ENCODE measurements around the gene ARRDC4. TPM values are rescaled to one million over a fixed set of nuclear protein-coding genes. Genes with fewer than 3 reads are reported as not detected.
A peak's percentile ranks its signal among the peaks of the same experiment; 100 is the strongest.

The ARRDC4 gene, protein sequence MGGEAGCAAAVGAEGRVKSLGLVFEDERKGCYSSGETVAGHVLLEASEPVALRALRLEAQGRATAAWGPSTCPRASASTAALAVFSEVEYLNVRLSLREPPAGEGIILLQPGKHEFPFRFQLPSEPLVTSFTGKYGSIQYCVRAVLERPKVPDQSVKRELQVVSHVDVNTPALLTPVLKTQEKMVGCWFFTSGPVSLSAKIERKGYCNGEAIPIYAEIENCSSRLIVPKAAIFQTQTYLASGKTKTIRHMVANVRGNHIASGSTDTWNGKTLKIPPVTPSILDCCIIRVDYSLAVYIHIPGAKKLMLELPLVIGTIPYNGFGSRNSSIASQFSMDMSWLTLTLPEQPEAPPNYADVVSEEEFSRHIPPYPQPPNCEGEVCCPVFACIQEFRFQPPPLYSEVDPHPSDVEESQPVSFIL
- total RNA-seq = 25.4 TPM

DNA sequence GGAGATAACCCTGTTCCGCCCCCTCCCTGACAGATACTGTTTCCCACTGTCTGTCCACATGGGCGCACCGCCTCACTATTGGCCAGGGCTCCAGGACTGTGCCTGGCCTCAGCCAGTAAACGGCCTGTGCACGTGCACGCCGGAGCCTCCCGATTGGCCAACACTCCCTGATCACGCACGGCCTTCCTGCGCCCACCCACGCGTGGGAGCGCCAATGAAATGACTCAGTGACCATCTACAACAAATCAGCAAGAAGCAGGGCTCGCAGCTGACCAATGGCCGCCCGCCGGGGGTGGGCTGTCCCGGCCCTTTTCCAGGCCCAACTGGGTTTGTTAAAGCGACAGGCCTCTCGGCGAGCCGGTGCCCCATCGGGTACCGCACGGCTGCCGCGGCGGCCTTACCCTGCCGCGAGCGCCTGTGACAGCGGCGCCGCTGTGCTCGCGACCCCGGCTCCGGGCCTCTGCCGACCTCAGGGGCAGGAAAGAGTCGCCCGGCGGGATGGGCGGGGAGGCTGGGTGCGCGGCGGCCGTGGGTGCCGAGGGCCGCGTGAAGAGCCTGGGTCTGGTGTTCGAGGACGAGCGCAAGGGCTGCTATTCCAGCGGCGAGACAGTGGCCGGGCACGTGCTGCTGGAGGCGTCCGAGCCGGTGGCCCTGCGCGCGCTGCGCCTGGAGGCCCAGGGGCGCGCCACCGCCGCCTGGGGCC is at the start of gene ARRDC4:
Gene ARRDC4, plus strand, starts transcription at position 340 of the 703 bp plus-strand sequence. Its CDS starts 159 bp downstream, at position 499.
- DNase-seq = peak; percentile 100

DNA sequence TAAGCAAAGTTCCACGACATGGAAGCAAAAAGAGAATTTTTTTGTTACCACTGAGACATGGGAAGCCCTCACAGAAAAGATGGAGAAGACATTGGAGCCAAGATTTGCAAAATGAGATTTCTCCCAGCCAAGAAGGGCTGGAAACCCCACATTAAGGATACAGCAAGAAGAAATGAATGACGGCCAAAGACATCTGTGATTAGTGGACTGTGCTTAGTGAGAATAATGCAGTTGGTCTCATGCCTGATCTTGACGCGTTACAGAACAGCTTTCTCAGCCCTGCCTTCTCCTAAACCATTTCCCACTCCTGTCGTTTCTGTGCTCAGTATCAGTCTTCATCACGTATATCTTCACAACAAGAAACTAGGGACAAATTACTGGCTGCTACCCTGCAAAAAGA is 45.8 kb upstream of the ARRDC4 start:
- no peak for DNase-seq

DNA sequence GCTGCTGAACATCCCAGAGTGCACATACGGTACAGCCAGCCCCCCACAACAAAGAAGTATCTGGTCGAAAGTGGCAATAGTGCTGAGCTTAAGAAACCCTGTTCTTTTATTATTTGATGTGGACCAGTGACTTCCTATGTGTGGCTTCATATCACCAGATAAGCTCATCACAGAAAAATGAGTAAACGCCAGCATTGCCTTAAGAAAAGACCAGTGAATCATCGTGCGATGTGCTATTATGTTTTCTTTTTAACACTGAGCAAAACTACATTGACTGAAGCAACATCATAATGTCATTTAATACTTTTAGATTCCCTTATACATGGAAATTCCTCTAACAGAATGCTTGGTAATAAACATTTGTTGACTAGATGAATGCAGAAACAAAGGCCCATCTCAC is 45.2 kb upstream of the ARRDC4 start:
- no peak for DNase-seq

DNA sequence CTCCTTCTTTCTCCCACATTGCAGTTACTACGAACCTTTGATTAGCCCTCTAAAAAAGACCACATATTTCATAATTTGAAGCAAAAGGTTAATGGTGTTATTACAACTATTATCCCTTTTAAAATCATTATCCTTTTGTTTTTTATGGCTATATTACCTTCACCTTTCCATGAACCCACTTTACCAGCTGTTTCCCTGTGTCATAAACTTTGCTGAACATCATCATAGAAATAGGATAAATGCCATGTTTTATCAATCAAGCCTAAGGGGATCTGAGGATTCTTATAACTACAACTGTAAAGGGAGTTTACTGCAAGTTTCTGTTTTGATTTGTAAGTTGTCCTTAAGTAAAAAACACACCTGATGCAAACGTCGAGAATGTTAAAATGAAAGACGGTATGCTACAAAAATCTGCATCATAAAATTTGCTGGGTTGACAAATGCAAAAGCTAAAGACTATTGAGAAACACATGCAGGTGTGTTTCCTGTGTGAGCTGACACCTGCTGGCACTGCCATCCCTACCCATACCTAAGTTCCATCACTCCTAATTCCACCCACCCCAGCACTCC is 39.1 kb upstream of the ARRDC4 start:
- no peak for DNase-seq

DNA sequence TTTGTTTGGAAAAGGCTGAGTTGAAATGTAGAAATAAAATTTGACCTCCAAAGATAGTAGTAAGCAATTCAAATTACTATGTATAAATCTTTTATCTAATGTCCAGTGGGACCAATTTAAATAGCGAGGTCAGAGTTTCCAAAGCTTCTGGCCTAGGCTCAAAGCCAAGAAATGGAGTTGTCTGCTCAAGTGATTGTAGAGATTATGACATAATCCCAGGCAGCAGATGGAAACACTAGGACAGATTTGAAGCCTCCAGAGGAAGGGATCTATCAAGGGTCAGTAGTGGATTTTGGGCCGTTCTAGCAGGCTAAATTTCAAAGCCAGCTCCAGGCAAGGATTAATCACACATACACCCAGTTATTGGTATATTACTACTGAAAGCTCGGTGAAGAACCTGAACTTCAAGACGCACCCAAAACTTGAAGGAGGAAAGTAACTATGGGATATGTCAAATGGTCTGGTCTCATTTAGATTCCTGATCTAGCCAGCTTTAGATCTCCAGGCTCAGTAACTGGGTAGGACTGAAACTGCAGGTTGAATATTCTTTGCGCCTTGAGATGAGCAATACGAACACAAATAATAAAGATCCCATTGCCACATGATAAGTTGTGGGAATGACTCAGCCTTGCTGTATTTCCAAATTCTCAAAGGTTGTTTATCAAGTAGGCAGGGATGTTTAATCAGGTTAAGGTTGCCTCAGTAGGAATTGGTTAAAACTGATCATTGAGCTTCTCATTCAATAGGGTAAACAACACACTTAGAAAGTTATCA is 30.9 kb upstream of the ARRDC4 start:
- DNase-seq = peak; percentile 16

DNA sequence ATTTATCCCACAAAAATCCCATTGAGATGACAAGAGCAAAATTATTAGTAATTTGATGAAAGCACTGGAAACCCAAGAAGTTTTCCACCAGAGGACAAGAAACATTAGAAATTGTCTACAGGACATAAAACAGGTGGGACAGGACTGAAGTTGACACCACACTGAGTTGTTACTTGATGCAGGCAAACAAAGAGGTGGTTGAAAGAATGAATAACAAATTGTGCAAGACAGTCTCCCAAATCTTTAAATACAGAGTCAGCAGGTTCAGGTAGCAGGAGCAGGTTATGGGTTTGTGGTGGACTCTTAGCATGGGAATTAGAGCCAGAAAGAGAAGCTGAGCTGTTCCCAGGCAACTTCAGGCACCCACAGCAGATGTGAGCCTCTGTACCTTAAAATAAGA is 30.3 kb upstream of the ARRDC4 start:
- DNase-seq = no peak

DNA sequence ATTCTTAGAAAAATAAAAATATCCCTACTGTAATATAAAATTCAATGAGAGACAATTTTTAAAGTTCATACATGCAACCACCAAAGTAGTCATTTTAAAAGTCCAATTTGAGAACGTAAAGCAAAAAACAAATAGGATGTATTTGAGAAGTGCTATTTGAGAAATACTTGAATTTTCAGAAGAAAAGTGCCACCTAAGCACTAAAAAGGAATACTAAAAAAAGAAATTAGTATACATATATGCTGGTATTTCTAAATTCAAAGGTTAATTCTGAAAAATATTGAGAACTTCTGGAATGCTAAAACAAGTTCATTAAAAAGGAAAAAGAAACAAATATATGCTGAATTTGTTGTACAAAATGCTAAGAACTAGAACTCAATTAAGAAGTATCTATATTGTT is 29.2 kb upstream of the ARRDC4 start:
- no peak for DNase-seq

DNA sequence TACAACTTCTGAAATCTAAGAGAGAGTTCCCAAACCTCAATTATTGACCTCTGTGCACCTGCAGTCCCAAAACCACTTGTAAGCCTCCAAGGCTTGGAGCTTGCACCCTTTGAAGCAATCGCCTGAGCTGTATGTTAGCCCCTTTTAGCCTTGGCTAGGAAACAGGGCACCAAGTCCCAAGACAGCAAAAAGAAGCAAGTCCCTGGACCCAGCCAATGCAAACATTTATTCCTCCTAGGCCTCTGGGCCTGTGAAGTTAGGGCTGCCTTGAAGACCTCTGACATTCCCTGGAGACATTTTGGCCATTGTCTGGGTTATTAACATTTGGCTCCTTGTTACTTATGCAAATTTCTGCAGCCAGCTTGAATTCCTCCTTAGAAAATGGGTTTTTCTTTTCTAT is 26.9 kb upstream of the ARRDC4 start:
- no peak for DNase-seq

DNA sequence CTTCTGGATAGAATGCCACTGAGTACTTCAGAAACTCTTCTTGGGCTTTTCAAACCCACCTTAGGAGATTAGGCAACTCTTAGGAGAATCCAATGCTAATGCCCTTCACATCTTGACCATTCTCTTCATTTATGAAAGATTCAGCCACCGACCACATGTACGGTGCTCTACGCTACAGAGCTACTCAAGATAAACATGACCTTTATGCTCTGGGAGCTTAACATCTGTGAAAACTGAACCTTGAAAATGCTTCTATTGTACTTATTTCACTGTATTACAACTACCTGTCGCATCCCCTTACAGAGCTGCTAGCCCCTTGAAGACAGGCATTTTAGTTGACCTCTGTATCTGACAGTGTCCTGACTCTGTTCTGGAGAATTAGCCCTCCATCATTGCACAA is 19.5 kb upstream of the ARRDC4 start:
- no peak for DNase-seq

DNA sequence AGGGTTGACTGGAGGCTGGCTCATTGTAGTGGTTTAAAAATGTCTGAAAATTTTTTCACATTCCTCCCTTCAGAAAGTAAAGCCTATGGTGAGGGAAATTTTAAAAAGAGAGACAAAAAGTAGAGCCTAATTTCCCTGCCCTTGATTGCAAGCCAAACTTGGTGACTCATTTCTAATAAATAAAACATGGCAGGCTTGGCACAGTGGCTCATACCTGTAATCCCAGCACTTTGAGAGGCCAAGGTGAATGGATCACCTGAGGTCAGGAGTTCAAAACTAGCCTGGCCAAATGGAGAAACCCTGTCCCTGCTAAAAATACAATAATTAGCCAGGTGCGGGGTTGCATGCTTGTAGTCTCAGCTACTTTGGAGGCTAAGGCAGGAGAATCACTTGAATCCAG is 18.9 kb upstream of the ARRDC4 start:
- DNase-seq = no peak

DNA sequence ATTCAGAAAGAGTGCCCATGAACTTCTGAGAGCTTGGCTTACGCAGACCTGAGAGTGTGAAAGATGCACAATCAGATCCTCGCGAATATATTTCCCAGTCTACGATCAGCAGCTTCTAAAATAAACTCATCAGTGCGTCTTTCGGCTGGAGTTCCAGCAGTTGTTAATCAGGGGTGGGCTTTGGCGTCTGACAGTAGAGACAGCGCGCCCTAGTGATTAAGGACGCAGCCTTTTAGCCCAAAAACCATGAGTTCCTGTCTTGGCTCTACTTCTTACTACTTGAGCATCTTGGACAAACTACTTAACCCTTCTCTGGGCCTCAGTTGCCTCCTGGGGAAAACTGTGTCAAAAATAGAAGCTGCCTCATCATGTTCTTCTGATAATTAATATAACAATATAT is 15.8 kb upstream of the ARRDC4 start:
- no peak for DNase-seq

DNA sequence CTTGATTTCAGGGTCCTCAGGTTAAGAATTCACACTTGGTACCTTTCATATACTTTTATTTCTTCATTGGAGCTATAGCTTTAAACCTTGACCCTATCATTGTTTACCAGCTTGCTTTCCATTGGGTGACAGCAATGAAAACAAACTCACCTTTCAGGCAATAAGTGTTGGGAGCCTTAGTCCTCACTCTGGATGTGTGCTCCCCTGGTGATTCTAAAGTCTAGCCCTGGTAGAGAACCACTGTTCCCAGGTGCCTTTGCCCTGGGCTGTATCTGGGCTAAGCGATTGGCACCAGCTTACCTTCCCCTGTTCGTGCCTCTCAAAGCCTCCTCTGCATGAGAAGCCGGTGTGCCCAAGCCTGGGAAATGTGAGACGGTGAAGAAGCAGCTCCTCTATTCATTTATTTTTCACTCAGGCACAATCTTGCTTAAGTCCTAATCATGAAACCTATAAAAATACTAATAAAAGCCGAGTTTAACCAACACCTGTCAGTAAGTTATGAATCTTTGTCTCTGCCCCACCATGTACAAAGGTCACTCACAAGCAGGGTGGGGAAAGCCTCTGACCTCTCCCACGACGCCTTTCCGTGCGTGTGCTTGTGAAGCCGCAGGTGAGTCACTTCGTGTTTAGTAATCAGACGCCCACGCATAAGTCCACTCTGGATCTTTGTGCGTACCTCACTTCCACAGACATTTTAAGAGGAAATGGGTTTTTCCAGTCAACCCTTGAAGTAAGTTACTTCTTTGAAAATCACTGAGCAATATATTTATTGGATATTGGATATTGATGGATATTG is 12.8 kb upstream of the ARRDC4 start:
- no peak for DNase-seq

DNA sequence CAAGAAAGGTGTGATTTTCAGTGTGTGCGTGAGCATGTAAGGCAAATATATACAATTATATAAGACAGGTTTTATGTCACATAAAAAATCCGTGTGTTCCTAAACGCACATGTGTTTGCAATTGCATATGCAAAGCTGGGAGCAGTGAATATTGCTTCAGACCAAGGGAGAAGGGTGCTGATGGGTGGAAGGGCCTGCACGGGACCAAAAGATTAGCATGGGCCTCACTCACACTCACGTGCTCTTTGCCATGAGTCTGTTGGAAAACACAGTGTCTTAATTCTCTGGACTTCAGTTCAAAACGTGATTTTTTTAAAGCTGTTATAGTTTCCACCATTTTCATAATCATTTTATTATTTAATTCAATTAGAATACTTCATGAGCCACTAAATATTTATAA is 7.2 kb upstream of the ARRDC4 start:
- no peak for DNase-seq

DNA sequence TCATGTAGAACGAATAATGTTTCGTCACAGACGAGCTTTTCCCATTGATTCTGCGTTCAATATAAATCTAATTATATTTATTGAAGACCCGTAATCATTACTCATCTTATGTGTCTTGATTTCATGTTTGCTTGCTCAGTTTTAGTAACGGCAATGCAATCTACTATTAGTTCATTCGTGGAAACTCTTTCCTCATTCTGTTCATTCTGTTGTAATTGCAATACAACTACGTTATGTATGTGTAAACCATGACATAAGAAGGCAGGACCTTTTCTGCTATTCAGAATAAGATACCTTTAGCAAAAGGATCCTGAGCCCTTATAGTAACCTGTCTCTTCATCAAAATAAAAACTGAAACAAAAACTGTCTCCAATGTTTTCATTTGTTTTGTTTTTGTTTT is 6.8 kb upstream of the ARRDC4 start:
- DNase-seq = no peak

DNA sequence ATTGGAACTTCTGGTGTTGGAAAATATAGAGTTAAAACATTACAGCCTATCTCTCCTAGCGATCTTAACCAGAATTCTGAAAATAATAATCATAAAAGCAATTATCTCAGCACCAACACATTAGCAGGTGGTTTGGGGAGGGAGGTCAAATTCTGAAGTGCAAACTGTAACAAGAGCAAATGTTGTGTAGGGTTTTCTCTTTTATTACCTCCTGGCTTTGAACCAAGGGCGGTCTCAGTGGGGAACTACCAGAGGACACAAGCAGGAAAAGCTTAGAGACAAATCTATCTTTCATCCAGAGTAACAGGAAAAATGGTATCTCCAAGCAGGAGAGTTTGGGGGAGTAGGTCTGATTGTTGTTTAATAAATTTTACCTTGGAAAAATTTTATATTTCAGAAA is 5.5 kb upstream of the ARRDC4 start:
- no peak for DNase-seq

DNA sequence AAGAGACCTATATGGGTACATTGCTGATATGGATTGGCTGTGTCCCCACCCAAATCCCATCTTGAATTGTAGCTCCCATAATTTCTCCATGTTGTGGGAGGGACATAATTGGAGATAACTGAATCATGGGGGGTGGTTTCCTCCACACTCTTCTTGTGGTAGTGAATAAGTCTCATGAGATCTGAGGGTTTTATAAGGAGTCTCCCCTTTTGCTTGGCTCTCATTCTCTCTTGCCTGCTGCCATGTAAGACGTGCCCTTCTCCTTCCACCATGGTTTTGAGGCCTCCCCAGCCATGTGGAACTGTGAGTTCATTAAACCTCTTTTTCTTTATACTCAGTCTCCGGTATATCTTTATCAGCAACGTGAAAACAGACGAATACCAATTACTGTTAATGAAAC is 5.0 kb upstream of the ARRDC4 start:
- no peak for DNase-seq

DNA sequence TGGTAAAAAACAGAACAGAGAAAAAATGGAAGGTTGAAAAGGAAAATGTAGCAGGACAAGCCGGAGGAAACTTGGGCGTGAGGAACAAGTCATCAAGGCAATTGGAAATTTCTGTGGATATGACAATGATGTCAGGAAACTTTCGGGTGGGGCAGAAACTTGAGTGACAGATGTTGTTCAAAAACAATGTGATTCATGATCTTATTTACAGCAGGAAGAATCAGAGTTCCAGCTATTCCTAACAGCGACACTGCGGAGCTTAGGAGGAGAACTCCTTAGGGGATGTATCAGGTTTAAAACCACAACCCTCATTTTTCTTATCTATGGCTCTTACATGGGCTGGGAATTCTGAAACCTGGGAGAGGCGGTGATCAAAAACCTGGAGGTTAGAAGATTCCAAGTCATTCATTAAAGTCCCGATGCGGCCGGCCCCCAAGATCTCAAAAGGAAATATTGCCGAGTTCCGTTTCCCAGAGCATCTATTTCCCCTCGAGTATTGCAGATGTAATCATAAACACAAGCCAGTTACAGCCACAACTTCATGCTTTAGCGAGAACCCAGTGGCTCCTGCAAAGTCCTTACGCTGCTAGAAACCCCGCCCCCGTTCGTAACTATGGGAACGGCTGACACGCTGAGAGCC is 659 bp upstream of the ARRDC4 start:
- no peak for DNase-seq

DNA sequence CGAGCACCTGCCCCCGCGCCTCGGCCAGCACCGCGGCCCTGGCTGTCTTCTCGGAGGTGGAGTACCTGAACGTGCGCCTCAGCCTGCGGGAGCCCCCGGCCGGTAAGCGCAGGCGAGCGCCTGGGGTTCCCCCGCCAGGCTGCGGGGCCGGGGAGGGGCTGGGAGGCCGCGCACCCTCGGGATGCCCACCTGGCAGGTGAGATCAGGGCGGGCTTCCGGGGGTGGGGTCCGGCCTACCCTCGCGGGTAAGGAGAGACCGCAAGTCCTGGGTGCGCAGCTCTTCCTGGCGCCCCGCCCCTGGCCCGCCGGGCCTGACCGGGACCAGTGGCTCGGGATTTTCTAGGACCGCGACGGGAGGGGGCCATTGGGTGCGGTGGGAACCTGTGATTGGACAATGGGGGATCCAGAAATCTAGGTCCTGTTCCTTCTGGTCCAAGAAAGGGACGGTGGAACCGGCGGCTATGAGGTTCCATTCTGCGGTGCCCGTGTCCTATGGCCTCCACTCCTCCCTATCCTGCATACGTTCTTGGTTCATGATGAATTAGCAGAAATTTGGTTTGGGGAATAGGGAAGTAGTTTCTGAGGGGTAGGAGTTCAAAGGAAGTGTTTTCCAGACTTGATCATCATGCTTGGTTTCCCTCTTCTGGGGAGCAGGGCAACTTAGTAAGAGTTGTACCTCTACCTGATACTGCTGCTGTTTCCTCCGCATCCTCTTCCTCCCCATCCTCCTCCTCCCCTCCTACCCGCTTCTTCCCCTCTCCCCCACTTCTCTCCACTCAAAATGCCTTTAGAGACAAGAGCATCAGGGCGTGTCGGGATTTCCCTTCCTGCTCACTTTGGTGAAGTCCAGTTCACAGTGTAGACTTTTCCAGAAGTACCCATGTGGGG is 808 bp downstream of the ARRDC4 start:
- no peak for DNase-seq

DNA sequence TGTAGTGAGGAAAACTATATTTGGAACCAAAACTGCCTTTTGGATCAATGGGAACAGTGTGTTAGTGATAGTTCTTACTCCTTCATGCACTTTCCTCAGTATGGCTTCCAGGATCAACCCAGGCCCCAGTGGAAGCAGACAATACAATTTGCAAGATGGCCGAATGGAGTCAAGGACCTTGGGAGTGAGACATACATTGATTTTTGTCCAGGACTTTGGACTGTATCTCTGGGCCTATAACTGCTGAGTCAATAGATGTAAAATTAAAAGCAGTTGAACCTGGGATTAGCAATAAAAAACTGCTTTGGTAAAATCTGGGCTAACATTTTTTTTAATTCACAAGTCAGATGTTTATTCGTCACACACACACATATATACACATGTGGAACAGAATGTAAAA is 1.8 kb downstream of the ARRDC4 start:
- DNase-seq = no peak

DNA sequence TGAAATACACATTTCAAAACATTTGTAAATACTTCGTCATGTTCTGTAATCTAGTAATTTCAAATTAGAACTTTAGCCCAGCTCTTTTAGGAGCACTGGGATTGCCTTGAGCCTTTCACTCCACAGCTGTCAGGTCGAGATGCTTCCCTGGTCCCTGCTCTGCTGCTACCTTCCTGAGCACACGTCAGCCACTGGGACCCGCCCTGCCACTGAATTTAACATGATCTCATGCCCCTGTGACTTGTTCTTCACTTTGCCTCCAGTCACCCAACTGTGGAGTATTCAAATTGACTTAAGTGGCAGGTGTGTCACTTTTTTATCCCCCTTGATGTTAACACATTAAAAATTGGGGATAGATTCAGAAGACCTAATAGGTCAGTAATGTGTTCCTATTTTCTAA is 3.3 kb downstream of the ARRDC4 start:
- no peak for DNase-seq

Data from skin of body (tissue), 2 donors.